HG02571 (cell line): Measurements from ENCODE around the gene IFRD1.
A peak's percentile ranks its signal among the peaks of the same experiment; 100 is the strongest.

Experiments
- ATAC-seq: cut with Tn5 transposase; IDR thresholded peaks from one replicate; pipeline ENCODE4 v1.9.1; 2021; ENCODE audit warnings: mild to moderate bottlenecking, moderate library complexity; ENCODE audit not compliant: unreplicated experiment

Gene IFRD1

DNA sequence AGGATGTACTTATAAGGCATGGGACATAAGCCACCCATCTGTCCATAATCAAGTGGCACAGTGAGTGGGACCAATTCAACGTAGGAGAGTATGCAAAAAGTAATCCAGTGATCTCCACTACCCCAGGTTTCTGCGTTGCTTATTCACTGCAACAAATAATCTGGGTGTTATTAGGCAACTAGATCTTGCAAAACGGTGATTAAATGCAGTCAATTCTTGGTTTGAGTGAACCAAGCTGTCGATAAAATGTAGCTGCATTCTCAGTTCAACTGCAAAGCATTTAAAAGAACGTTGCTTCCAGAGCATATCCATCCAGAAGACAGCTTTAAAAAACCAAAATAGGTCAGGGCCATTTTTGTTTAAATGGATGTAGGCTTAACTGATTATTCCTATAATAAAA, 35.5 kb downstream of the IFRD1 start:
- ATAC-seq = no peak

DNA sequence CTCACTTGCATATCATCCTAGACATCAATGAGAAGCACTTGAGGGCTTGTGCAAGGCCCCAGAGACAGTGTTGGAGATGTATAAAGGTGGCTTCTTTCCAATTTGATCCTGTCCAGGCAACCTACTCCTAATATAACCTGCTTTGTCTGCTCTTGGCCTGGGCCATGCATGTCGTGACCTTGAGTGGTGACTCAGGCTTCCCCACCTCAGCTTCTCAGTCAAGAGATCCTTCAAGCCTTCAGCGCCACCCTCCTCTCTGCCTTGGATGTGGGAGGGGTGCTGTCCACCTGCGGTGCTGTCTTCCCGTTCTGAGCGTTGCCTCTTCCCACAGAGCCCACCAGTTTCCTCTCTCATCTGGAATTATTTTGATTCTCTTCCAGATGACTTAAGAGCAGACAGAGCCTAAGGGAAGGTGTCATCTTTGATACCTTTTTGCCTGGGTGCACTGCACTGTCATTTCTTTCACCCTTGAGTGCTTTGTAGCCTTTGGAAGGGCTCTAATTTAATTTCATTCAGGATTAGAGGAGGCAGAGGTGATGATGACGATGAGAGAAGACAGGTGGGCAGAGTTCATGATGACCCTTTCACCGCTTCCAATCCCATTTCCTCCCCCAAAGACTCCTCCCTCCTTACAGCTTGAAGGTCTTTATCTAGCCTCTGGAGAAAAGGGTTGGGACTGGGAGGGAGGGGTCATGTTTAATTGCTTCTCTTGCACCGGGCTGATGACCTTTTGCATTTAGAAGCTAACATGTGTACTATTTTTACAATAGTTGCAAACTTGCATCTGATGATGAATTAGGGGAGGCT, 37.4 kb downstream of the IFRD1 start:
- no peak for ATAC-seq

DNA sequence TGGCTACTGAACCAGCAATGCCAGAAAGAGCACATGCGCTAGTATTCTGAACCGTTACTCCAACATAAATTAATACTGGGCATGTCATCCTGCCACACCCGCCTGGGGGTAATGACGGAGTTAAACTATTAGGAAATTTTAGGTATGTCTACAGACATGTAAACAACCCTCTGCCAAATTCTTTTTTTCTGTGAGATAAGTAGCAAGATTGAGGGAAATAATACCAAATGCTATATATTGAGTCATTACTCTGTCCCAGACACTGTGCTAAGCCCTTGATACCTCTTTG, 37.9 kb downstream of the IFRD1 start:
- ATAC-seq = no peak

DNA sequence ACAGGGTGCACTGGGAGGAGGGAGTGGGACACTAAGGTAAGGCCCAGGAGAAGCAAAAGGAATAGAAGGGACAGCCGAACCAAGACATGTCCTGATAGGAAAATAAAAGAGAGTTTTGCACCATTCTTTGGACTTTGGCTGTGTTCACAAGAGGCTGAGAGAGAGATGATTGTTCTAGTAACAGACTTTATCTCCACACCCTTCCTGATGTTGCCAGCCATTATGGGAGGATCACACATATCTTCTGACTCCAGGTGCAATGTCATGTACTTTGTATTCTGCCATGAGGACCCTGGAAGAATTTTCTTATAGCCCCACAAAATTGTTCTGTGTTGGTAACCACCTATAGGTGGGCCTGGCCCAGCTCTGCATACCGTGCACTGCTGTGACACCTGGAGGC, 41.9 kb downstream of the IFRD1 start:
- ATAC-seq = no peak

DNA sequence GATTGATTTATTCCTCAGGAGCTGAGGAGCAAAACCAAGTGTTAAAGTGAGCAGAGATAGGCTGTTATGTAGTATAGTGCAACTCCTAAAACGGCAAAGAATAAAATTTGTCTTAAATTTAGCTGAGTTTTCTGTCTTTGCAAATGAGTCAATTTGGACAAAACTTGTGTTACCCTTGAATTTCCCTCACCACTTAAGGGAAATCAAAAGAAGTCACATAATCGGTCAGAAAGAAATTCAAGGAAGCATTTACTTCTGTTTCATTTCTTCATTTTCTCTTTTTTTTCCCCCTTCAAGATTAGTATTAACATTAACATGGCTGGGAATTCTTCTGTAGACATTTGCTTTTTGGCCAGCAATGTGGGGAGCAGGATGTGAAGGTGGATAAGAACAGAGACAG, 44.4 kb downstream of the IFRD1 start:
- ATAC-seq = no peak

DNA sequence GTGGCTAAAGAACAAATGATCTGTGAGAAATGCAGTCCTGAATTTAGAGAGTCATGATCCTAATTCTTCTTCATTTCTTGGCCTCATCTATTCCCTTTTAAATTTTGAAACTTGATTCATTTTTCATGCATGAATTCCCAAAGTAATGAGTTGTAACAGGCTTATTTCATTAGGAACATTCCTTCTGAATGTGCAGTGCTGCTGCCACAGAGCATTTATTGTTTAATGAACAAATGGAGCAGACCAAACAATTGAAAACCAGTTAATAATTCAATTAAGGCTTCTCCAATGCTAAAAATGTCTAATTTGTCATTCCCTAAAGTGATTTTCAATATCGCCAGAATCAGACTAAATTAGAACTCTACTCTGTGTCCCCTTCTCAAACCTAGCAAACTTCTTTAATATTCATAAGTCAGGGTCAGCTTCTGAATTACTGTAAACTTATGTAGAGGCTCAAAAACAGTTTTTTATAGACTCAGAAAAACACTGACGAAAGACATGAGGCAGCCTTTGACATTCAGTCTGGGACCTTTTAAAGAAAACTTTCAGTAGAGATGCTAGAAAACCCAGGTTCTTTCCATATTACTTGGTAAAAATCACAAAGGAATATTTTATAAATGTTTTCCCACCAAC, 45.0 kb downstream of the IFRD1 start:
- ATAC-seq = no peak

DNA sequence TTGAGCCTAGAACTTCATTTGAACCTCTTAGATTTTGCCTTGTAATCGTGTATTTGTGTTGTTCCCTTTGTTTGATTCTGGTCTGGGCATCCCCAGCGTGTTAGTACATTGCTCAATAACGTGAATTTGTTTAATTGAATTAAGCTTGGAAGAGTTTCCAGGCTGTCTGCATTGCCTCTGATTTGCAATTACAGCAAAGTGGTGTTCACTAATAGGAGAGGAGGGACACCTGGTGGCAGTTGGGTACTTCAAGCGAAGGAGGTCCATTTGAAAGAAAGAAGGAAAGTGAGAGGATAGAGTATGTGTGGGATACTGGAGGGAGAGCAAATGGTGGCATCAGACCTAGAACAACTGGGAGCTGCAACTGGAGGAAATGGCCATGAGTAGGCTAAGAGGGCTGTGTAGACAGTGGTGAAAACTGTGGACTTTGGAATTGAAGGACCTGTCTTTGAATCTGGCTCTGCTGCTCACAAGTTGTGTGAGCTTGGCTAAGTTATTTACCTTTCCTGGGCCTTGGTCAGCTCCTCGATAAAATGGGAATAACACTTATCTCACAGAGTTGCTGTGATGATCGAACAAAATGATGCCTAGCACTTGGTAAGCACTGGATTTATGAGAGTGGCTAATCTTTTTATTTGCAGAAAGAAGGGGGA, 45.7 kb downstream of the IFRD1 start:
- peak; percentile 61 for ATAC-seq

DNA sequence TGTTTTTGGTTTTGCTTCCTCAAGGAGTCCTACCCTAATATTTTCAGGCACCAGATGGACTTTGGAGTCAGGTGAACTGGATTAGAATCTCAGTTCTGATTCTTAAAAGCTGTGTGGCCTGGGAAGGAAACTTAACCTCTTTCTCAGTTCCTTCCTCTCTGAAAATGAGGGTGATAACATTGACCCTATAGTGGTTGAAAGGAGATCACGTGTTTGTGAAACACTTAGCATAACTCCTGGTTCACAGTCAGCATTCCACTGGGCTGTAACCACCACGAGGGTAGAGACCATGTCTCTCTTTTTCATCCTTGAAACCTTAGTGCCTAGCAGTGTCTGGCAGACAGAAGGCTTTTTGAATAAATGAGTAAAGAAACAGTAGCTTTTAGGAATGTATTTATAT, 47.2 kb downstream of the IFRD1 start:
- ATAC-seq = no peak

DNA sequence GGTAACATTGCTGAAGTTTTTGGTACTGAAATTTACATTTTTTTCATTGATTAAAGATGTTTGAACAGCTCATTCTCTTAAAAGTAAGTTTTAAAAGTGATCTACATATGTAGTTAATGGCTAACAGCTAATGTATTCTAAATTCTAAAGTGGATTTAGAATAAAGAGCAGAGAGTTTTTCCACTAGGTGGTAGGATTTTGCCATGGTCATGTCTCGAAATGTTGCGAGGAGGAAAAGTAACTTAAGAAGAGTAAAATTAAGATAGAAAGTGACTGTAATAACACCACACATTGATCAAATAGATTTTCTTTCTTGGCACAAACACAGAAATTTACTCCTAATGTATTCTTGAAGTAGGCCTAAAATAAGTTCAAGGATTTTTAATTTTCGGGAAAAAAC, 50.4 kb downstream of the IFRD1 start:
- ATAC-seq = no peak

DNA sequence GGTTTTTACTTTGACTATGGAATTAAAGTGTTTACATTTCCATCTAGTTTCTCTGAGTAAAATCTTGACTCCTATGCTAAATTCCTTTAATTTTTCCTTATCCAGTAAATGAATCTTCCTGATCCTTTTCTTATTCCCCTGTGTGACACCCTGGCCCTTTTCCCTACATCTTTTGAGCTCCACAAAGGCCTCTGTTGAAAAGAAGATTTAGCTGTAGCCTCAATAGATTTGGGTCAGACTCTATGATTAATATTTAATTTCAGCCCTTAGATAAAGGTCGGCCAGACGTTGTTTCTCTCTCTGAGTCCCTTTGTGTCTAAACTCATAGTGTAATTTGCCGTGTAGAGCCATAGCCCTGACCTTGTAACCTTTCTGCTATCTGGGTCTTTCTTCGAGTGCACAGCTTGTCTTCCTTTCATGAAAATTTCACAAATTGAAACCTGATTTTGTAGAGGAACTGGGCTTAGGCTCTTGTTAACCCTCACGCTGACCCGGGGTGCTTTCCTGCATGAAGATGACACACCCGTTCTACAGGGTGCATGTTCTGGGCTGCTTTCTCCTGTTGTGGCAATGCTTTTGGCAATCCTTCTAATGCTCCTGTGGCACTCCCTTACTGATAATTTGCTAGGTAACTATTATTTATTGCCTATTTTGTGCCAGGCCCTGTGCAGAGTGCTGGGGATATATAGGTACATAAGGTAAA, 51.7 kb downstream of the IFRD1 start:
- ATAC-seq = no peak

DNA sequence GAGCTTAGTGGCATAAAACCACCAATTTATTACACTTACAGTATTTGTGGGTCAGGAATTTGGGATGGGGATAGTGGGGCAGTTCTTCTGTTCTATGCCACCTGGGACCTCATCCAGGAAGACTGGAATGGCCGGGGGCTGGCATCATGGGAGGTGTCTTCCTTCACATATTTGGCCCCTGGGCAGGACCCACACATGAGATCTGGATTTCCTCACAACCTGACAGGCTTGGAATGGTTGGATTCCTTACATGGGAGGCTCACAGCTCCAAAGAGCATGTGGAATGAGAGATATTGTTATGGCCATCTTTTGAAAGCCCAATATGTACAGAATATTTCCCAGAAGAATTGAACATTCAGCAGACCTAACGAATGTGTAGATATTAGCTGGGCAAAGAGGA, 52.4 kb downstream of the IFRD1 start:
- ATAC-seq = no peak

DNA sequence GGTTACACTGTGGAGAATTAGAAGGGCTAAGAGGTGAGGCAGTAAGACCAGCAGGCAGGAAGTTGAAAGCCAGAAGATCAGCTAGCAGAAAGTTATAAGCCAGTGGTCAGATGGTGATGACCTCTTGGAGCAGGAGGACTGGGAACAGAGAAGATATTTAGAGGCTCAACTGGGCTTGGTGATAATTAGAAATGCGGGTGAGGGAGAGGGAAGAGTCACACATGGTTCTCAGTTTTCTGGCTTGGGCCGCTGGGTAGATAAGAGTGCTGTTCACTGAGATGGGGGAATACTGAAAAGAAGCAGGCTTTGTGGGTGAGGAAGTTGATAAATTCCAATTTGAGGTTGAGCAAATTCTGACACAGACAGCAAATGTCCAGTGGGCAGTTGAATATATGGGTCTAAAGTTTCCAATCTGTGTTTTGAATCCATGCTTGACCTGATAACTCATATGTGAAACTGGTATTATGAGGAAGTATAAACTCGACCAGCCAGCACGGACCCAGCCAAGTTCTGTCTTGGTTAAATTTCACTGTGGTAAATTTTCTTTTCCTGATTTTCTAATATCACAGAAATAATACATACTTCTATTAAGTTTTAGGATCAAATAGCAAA, 53.2 kb downstream of the IFRD1 start:
- ATAC-seq = no peak

DNA sequence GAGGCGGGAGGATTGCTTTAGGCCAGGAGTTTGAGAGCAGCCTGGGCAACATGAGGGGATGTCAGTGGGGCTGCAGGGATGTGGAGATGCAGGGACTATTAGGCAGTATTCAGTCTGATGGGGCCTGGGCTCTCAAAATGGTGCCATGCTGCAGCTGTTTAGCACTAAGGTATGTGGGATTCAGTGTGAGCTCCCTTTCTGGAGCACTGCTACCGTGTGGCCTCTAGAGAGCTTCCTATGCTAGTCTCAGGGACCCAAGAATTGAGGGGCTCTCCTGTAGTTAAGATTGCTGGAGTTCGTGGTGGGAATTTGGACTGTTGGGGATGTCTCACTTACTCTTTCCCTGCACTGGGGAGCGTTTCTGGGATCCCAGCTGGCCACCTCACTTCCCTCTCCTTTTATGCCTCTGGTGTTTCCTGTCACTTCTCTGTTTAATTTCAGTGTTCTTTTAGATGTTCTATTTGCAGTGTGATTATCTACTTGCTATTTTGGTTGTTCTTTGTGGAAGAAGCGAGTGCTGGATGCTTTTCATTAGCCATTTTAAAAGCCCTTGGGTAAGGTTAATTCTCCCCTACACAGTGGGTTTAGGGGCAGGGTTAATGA, 53.9 kb downstream of the IFRD1 start:
- no peak for ATAC-seq

DNA sequence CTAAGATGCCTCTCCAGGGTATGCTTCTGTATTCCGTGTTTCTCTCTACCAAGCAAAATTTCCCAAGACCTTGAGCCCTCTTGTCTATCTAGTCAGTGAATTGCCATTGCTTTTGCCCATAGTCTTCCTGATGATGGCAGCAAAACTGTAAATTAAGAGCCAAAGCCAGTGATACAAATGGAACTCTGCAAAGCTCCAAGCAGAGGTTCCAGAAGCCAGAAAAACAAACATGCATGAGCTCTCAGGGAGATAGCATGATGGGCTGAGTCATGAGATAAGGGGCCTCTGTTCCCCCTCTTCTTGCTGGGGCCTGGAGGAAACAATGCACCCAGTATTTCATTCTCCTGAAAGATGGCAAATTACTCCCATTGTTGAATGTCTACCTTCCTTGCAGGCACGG, 55.2 kb downstream of the IFRD1 start:
- no peak for ATAC-seq

DNA sequence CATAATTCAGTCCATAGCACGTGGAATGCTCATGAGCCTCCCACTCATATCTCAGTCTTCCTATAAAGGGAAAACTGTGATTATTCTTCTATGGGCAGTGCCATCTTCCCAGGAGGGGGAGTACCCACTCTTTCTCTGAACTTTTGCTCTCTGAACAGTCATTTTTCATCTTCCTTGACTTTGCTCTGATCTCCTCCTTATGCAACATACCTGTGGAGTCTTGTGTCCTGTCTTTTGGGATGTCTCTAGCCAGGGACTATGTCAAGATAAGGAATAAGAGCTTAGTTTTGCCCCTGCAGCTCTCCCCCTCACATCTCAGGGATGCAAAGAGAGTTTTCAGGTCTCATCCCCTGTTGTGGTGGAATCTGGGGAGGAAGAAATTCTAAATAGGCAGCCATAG, 58.1 kb downstream of the IFRD1 start:
- no peak for ATAC-seq

DNA sequence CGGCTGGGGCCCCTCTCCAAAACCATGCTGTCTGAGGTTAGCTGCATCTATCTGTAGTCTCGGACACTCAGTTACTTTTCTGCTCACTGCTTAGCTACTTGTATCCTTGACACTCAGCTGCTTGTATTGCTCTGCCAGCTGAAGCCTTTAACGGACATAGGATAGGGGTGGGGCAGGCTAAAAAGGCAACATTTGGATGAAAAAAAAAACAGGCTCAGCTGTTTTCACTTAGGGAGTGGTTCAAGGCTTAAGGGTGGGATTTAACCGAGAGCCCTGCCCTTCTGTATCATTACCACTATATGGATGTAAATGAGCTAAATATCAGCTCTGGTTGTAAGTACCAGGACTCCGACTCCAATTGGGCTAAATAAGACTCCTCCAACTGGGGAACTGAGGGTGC, 59.1 kb downstream of the IFRD1 start:
- no peak for ATAC-seq

DNA sequence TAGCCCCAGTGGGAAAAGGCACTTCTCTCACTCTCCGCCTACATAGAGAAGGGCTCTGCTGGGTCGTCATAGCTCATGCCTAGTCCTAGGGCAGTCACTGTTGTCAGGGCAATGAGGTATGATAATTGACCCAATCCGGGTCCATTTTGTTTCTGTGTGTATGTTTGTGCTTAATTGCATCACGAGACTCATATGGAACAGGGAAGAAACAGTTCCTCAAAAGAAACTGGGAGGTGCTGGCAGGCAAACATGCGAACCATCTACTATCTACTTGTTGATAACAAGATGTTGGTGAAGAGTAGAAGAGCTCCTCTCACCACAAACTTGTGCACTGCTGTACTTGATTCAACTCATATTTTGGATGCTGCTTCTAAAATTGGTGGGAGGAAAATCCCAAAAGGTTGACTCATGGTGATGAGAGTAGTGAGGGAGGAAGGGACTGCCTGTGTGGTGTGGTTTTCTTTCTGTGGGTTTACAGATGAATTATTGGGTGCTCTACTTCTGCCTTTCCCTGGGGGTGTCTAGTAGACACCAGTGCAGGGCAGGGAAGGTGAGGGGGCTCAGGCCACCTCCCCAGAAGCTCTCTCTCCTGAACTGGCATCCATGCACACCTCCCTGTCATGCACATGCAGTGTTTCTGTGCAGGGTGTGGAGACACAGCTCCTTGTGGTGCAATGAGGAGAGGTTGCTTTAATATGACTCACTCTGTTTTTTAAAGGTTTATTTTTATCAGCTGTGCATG, 59.9 kb downstream of the IFRD1 start:
- ATAC-seq = peak; percentile 50

DNA sequence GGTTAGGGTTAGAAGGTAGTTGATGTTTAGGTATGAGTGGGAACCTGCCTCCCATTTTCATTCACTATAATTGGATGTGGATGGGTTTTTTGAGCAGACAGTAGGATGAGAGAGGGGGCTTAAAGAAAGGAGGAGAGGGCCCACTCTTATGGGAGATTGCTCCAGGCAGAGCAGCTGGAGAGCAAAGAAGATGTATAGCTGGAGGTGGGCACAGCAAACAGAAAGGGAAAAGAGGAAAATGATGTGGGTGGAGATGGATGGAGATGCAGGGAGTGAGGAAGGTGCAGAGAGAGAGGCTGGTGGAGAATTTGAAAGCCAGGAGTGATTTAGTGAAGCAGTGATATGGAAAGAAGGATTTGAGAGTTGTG, 60.5 kb downstream of the IFRD1 start:
- no peak for ATAC-seq

DNA sequence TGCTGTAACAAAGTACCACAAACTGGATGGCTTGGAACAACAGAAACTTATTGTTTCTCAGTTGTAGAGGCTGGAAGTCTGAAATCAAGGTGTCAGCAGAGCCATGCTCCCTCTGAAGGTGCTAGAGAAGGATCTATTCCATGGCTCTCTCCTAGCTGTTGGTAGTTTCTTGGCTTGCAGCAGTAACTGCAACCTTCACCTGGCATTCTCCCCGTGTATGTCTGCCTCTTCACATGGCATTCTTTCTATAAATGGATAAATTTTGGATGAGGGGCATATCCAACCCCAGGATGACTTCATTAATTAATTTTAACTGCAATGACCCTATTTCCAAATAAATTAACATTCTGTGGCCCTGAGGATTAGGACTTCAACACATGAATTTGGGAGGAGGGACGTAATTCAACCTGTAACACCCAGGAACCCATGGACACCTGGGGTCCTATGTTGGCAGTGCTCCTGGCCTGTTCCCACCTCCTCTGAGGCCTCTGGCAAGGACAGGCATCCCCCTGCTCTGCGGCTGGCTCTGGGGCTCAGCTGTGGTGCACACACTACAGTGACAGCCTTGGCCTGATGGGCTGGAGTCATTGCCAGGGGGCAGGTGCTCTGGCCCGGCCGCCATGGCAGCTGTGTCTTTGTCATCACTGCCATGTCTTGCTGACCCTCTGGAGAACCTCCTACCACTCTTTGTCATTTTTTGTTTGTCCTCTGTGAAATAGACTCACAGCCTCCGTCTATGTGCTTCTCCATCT, 61.4 kb downstream of the IFRD1 start:
- no peak for ATAC-seq
